Parathyroid adenoma (tissue), 2 donors: ENCODE results near the gene MYOF.

ENCODE experiments used
- H2AFZ ChIP-seq: fragments of 300-600 bp; sonication (generic); one replicate; pipeline ENCODE4 v1.7.0; 2017; ENCODE audit warnings: antibody characterized with exemption, mild to moderate bottlenecking
- H3K27ac ChIP-seq: fragments of 300-600 bp; sonication (generic); one replicate; pipeline ENCODE4 v1.7.0; 2017
- H3K27me3 ChIP-seq: fragments of 300-600 bp; sonication (generic); one replicate; pipeline ENCODE4 v1.7.0; 2017; ENCODE audit warnings: low read length; ENCODE audit not compliant: control insufficient read depth, insufficient read depth
- H3K36me3 ChIP-seq: fragments of 300-600 bp; sonication (generic); one replicate; pipeline ENCODE4 v1.7.0; 2017; ENCODE audit warnings: low read length; ENCODE audit not compliant: control insufficient read depth, insufficient read depth
- H3K4me1 ChIP-seq: fragments of 300-600 bp; sonication (generic); one replicate; pipeline ENCODE4 v1.7.0; 2017; ENCODE audit warnings: control low read depth
- H3K4me2 ChIP-seq: fragments of 300-600 bp; sonication (generic); one replicate; pipeline ENCODE4 v1.7.0; 2017; ENCODE audit warnings: low read length
- H3K4me3 ChIP-seq: fragments of 300-600 bp; sonication (generic); one replicate; pipeline ENCODE4 v1.7.0; 2017; ENCODE audit warnings: low read depth, low read length
- H3K79me2 ChIP-seq: fragments of 300-600 bp; sonication (generic); one replicate; pipeline ENCODE4 v1.7.0; 2017; ENCODE audit warnings: control low read depth
- H3K9ac ChIP-seq: fragments of 300-600 bp; sonication (generic); one replicate; pipeline ENCODE4 v1.7.0; 2017; ENCODE audit warnings: mild to moderate bottlenecking
- H3K9me3 ChIP-seq: fragments of 300-600 bp; sonication (generic); one replicate; pipeline ENCODE4 v1.7.0; 2017; ENCODE audit warnings: low read length; ENCODE audit not compliant: control insufficient read depth
- TF ChIP-seq, protein P1 (sequence below): fragments of 300-600 bp; sonication (generic); IDR thresholded peaks from one replicate; pipeline ENCODE4 v1.7.0; 2017; ENCODE audit warnings: antibody characterized with exemption, mild to moderate bottlenecking
- donor health status: primary hyperparathyroidism.

MYOF gene

DNA sequence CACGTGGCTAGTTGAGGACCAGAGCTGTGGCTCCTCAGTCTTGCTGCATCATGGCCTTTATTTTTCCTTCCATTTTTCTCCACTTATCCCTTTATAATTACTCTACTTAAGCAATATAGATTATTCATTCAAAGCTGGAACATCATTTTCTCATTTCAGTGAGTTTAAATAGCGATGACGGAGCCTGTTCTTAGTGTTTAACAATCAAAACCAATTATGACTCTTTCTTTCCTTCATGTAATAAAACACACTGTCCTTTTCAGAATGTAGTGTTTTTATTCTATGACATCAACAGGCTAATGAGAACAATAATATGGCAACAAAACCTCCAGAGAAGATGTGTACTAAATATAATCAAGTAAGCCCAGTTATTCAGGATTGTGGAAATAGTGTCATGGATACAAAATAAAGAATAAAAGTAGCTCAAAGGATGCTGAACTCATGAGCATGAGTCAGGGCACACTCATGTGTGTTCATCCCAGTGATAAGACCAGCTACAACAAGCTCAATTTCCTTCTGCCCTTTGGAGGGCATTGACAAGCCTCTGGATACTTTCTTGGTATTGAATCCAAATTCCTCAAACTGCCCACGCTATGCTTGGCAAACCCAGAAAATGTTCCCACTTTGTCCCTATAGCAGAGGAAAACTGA is 220.0 kb downstream of the MYOF start:
- Histone ChIP-seq H3K79me2 (no peaks in the 10 kb centered on the region), H3K36me3 (no peaks in the 10 kb centered on the region), H3K9me3 (no peaks in the 10 kb centered on the region), H2AFZ (no peak overlapping the region), H3K4me1 (no peaks in the 10 kb centered on the region), H3K27me3 (no peaks in the 10 kb centered on the region), H3K4me3 (no peak overlapping the region), H3K27ac (no peak overlapping the region), H3K9ac (no peak overlapping the region), H3K4me2 (no peak overlapping the region)
- TF ChIP-seq, protein P1, sequence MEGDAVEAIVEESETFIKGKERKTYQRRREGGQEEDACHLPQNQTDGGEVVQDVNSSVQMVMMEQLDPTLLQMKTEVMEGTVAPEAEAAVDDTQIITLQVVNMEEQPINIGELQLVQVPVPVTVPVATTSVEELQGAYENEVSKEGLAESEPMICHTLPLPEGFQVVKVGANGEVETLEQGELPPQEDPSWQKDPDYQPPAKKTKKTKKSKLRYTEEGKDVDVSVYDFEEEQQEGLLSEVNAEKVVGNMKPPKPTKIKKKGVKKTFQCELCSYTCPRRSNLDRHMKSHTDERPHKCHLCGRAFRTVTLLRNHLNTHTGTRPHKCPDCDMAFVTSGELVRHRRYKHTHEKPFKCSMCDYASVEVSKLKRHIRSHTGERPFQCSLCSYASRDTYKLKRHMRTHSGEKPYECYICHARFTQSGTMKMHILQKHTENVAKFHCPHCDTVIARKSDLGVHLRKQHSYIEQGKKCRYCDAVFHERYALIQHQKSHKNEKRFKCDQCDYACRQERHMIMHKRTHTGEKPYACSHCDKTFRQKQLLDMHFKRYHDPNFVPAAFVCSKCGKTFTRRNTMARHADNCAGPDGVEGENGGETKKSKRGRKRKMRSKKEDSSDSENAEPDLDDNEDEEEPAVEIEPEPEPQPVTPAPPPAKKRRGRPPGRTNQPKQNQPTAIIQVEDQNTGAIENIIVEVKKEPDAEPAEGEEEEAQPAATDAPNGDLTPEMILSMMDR, result no peak

DNA sequence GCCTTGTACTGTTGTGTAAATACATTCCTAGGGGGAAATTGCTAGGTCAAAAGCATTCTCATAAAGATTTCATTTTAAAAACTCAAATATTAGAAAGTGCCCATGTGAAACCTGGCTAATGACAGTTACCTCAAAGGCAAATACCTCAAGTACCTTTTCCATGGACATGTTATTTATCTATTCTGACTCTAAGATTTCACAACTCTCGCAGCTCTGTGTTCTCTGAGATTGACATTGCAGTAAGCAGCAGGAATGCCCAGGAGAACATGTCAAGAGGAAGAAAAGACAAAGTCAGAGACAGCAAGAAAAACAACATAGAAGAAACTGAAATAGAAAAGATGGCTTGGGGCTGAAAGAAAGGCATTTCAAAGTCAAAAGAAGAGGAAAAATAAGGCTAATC is 221.0 kb downstream of the MYOF start:
- H3K36me3 ChIP-seq, result no peaks in the 10 kb centered on the region
- H3K4me2 ChIP-seq, result no peak overlapping the region
- TF ChIP-seq, protein P1, result no peak
- no peak overlapping the region for H2AFZ ChIP-seq
- no peaks in the 10 kb centered on the region for H3K27me3 ChIP-seq
- H3K27ac ChIP-seq, result no peak overlapping the region
- H3K4me3 ChIP-seq, result no peak overlapping the region
- H3K79me2 ChIP-seq, result no peaks in the 10 kb centered on the region
- no peaks in the 10 kb centered on the region for H3K9me3 ChIP-seq
- no peaks in the 10 kb centered on the region for H3K4me1 ChIP-seq
- no peak overlapping the region for H3K9ac ChIP-seq

DNA sequence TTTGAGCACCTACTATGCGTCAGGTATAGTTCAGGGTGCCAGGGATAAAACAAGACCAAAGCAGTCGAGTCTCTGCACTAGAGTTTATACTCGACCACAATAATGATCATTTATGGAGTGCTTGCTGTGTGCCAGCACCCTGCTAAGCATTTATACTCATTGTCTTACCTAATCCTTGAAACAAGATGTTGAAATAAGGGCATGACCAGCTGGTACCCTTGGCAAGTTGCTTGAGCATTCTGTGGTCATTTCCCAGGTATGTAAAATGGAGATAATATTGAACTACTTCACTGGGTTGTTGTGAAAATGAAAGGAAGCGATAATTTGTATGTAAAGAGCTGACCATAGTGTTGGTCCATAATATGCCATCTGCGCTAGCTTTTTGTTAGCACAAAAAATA is 223.0 kb downstream of the MYOF start:
- Histone ChIP-seq H3K27me3 (no peaks in the 10 kb centered on the region), H3K79me2 (no peaks in the 10 kb centered on the region), H3K4me3 (no peak overlapping the region), H3K9me3 (no peaks in the 10 kb centered on the region), H3K27ac (no peak overlapping the region), H3K9ac (no peak overlapping the region), H2AFZ (no peak overlapping the region), H3K4me1 (no peaks in the 10 kb centered on the region), H3K4me2 (no peak overlapping the region), H3K36me3 (no peaks in the 10 kb centered on the region)
- TF ChIP-seq, protein P1, result no peak
